GM18505 (cell line): ENCODE results near the gene SCOC.

Source experiments
- ATAC-seq: cut with Tn5 transposase; IDR thresholded peaks from one replicate; pipeline ENCODE4 v1.9.1; 2021; ENCODE audit not compliant: unreplicated experiment
- POLR2A ChIP-seq: IDR thresholded peaks from 4 replicates; pipeline ENCODE4 v1.6.1; 2011; ENCODE audit warnings: borderline replicate concordance; ENCODE audit not compliant: insufficient read depth, insufficient read length; ENCODE audit errors: extremely low read depth

Gene SCOC

DNA sequence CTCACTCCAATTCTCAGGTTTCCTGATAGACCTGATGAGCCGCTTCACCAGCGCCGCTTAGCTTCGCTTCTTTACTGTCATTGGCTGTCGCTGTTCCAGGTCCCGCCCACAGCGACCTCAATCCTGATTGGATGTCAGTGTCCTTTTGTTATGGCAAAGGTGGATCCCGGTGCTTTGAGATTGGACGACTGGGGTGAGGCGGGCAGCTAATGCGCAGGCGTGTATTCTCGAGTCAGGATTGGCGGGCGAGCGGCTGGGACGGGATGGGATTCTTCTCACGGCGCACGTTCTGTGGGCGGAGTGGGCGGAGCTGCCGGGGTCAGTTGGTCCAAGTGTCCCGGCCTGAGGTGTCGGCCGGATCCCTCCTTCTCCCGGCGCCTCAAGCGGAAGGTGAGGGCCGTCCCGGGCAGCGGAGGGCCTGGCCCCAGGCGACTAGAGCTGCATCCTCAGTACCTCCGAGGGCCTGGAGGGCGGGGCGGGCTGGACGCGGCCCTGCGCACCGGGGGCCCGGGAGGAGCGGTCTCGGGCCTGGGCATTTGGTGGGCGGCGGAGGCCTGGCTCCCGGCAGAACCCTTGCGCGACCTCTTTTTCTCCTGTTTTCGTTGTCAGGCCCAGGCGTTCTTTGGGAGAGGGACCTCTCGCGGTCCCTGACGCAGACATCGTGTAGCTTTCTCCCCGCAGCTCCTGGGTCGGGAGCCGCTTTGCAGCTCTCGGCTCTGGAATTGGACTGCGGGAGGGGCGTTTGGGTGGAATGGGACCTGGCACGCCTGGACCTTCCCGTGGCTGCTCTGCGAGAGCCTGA is at the start of gene SCOC:
Gene SCOC (plus strand): TSS at position 319 of the 802 bp plus-strand sequence. CDS start 5,525 bp downstream, outside the sequence.
- peak; percentile 73 for TF ChIP-seq POLR2A
- peak; percentile 91 for ATAC-seq

DNA sequence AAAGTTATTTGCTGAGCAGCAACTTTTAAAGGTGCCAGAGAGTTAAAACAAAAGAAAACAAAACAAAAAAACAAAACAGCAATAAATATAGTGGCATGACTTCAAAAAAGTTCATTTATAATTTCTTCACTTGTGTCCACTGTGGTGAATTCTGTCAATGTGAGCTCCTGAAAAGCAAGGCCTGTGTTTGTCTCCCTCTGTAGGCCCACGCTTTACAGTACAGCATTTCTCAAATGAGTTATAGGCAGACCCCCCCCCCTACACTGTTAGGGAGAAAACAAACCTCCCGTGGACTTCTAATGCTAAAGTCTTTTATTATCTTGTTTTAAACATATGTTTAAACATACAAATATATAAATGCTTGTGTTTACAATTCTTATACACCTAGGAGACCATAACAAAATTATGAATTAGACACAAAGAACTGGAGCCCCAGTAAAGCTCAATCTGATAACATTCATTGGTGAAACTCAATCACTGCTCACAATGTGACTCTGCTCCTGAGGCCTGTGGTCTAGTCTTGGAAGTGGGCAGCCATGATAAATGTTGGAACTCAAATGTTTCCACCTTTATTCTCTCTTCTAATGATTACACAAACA is 47.0 kb upstream of the SCOC start:
- TF ChIP-seq POLR2A = no peak
- ATAC-seq = no peak

DNA sequence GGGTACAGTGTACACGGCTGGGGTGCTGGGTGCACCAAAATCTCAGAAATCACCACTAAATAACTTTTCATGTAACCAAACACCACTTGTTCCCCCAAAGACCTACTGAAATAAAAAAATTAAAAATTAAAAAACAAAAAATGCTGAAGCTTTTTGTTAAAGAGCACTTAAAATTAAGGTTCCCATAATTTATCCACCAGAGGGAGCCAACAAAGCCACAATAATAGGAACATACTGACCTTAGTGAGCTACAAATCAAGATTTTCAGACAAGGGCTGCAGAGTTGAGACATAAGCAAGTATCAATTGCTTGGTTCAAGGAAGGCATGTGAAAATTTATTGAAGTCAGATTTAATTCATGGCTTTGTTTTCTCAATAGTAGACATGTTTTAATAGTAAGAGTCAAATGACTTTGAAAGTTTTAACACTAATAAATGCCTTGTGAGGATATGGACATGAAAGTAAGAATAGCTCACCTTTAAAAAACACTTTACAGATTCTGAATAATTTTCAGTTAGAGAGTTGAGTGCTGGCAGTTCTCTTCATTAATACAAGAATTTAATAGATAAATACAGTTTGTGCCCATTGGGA is 43.0 kb upstream of the SCOC start:
- ATAC-seq = no peak
- no peak for TF ChIP-seq POLR2A

DNA sequence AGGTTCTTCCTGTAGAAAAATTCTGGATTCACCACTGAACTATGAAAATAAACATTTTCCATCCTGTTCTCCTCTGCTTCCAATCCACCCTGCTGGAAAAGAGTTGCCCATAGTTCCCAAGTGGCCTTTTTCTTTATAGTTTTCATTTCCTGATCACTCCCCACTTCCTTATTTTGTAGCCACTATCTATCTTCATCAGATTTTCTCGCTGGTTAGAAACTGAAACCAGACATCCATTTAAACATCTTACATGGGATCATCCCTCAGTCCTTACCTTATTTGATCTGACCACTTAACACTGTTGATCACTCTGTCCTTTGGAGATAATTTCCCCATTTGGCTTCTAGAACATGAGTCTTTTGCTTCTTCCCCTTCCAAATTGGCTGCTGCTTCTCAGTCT is 42.2 kb upstream of the SCOC start:
- no peak for TF ChIP-seq POLR2A
- ATAC-seq = no peak

DNA sequence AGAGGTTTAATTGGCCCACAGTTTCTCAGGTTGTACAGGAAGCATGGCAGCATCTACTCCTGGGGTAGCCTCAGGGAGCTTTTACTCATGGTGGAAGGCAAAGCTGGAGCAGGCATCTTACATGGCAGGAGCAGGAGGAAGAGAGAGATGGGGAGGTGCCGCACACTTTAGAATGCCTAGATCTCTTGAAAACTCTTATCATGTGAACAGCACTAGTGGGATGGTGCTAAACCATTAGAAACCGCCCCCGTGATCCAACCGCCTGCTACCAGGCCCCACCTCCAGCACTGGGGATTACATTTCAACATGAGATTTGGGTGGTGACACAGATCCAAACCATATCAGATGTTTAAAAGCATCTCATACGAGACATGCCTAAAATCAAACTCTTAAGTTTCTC is 41.6 kb upstream of the SCOC start:
- ATAC-seq = no peak
- TF ChIP-seq POLR2A = no peak

DNA sequence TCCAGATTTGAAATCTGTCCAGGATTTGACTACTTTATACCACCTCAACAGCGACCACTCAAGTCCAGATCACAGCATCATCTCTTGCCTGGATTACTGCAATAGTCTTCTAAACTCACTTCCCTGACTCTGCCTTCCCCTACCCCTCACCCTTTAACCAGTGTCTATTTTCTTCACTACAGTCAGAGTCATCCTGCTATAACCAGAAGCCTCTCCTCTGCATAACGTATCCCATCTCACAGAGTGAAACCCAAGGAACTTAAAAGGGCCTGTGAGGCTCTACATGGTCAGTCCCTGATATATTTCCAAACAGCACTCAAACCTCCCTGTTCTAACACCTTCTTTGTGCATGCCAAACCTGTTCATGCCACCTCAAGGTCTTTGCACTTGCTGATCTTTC is 40.7 kb upstream of the SCOC start:
- no peak for TF ChIP-seq POLR2A
- no peak for ATAC-seq

DNA sequence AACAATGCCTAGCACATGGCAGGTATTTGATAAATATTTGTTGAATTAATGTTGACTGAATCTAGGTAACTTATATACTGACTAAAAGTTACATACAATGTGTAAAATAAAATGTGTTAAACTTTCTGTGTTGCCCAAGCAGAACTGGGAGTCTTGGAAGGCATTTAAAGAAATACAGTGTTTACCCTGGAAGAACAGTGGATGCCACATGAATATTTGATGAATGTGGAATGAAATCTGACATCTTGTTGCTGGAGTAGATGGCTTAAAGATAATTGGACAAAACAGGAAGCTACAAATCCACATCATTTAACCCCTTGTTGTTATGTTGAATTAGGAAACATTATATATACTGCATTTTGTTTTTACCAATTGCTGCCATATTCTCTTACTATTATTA is 39.9 kb upstream of the SCOC start:
- ATAC-seq = no peak
- no peak for TF ChIP-seq POLR2A

DNA sequence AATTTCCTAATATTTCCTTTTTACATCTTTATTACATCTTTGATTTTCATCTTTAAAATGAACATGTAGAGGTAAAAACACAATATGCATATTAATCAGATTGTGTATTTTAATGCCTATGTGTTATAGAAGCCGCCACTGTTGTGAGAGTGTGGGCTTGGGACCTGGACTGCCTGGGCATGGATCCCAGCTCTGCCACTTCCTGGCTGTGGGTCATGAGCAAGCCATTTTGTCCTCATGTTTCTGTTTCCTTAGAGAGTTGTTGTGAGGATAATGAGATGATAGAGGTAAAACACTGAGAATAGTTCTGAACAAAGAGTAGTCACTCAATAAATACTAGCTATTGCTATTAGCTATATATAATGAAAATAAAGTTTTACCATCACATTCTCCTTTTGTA is 38.4 kb upstream of the SCOC start:
- no peak for ATAC-seq
- no peak for TF ChIP-seq POLR2A

DNA sequence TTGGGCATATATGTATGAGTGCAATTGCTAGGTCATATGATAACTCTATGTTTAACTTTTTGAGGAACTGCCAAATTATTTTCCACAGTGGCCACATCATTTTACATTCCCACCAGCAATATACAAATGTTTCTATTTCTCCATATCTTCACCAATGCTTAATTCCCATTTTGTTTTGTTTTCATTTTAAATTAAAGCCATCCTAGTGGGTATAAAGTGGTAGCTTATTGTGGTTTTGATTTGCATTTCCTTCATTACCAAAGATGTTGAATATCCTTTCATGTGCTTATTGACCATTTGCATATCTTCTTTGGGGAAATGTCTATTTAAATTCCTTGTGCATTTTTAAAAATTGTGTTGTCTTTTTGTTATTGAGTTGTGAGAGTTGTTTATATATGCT is 36.7 kb upstream of the SCOC start:
- TF ChIP-seq POLR2A = no peak
- no peak for ATAC-seq

DNA sequence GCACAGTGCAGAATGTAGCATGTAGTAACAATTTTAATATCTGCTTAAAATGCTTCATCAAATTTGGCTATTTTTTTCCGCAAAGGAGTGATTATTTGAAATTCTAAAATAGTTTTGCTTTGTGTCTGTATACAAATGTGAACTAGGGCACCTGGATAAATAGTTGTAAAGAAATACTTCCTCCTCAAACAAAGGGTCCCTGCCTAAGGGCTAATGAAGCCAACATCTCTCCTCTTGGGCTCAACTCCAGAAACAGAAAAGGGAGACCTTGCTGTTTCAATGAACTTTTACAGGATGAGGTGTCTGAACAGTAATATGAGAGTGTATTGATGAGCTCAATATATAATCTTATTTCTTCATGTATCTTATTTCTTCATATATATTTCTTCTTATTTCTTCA is 30.8 kb upstream of the SCOC start:
- TF ChIP-seq POLR2A = no peak
- ATAC-seq = no peak

DNA sequence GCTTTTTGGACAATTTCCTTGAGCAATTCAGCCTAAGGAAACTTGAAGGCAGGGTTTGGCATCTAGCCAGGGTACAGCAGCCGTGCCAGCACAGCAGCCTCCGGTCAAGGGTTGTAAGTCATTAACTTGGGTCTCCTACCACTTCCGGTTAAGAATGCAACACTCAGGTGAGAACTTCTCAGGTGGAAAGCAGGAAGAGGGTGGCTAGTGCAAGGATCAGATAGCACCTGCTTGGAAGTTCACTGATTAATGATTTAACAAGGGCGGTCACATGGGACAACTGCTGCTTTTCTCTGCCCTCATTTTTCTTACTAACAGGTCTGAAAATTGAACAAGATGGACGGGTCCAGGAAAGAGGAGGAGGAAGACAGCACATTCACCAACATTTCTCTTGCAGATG is 30.1 kb upstream of the SCOC start:
- peak; percentile 77 for ATAC-seq

DNA sequence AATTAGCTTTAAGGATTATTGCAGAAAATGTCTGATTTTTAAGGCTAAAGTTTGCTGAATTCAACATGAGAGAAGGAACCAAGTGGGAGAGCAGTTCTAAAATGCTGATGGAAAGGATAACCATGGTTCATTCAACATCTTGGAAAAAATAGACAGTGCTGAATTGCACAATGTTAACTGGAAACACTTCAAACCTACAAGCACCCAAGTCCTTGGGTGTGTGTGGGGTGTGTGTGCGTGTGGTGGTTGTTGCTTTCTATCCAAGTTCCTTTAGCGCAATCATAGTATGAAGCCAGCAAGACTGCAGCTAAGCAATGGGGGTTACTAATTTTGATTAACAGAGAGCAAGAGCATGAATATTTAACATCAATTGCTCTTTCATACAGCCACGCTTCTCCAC is 29.3 kb upstream of the SCOC start:
- no peak for TF ChIP-seq POLR2A
- ATAC-seq = no peak

More for the DNA sequence above, 30.1 kb upstream of the SCOC start:
- no peak for TF ChIP-seq POLR2A

DNA sequence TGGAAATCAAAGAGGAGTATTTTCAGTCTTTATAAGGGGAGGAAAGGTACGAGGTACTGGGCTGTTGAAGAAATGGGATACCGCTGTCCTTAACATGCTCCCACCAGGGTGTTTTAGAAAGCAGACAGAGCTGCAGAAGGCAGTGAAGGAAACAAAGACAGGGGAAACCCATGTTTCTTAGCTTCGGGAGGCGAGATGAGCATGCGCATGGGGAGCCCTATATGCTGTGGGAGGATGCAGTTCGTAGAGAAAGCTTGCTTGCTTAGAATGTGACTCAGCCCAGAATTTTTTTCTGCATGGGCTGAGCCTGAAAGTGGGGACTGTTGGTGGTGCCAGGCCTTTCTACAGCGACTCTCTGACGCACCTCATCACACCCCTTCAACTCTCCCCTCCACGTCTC is 28.8 kb upstream of the SCOC start:
- no peak for ATAC-seq
- TF ChIP-seq POLR2A = no peak

DNA sequence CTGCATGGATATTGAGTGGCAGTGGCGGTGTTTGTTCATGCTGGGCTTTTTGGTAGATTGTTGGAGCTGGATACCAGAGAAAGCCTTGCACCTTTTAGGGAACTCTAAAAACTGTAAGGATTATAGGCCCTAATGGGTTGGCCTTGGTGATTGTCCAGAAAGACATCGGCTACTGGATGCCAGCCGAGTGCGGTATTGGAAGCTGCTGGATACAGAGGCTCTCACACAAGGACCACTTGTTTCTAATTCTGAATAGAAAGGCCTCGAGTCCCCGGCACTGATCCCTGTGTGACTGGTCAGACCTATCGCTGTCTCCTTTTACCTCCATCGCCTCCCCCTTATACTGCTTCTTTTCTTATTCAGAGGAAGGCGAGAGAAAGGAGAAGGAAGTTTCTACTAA is 27.3 kb upstream of the SCOC start:
- ATAC-seq = no peak

DNA sequence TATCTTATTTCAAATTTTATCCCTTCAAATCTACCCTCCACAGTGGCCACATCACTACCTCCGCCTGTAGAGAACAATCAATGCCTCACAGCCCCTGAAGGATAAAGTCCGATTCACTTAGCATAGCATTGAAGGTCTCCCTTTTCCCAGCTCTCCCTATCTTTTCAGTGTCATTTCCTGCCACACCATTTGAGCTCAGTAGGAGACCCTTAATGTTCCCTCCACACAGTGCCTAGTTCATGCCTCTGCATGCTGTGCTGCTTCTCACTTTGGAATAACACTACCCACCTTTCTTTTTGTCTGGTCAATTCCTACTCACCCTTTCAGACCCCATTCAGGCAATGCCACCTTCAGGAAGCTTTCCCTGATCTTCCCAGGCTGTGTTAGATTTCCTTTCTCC is 23.6 kb upstream of the SCOC start:
- no peak for ATAC-seq

More for the DNA sequence above, 27.3 kb upstream of the SCOC start:
- no peak for TF ChIP-seq POLR2A

More for the DNA sequence above, 23.6 kb upstream of the SCOC start:
- TF ChIP-seq POLR2A = no peak
